ENCODE results near the gene CNOT6L. TPM values are rescaled to one million over a fixed set of nuclear protein-coding genes. Genes with fewer than 3 reads are reported as not detected.

The CNOT6L gene
- total and polyA plus RNA-seq, 2 of the 13 experiments (the other 11 are each of a cell fraction or from before 2014, with no cell fraction given): 7.9 to 13.5 TPM

DNA sequence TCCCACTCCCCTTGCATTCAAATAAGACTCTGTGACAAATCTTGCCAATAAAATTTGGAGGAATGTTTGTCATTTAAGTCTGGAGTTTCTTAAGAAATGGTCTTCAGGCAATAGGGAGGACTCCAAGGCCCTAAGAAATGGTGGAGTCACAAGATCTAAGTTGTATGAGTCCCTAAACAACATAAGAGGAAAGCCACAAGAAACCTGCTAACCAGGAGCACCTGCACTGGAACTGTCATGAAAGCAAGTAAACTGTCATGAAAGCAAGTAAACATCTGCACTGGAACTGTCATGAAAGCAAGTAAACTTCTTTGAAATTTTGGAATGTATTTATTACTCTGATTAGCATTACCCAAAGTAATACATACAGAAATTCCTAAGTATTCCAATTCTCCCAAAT, 3.5 kb downstream of the CNOT6L start:
- H3K36me3 ChIP-seq (replicated peaks in 1 of 2; ENCODE audit: control insufficient read depth in 1 of 2, insufficient read depth in 2 of 2, low read length in 2 of 2): no peaks in the 10 kb centered on the region
- TF ChIP-seq TCF7 (IDR thresholded peaks at IDR 0.05; ENCODE audit: low read depth) (0 out of 2 replicates have a peak, but pooled peaks have one; percentile 2), ZNF768 (CRISPR knock-in tag; IDR thresholded peaks at IDR 0.05) (no peak)
- H3K27ac ChIP-seq (ENCODE audit: extremely low read length, insufficient read depth, low read length): no peak overlapping the region
- peak overlapping the region; percentile 9; the same call in 1 of the 2 replicates for H3K4me2 ChIP-seq (ENCODE audit: low read depth, low read length)
- H3K27me3 ChIP-seq (ENCODE audit: control insufficient read depth in 1 of 2, insufficient read depth in 2 of 2, low read length in 2 of 2): no peaks in the 10 kb centered on the region; a peak in 1 of 5 replicates
- intact Hi-C loops (cut with micrococcal nuclease; ENCODE audit: unreplicated experiment) (loop anchor here (5.0 kb wide), 1 partner anchor 67 kb away; no protein-coding TSS in a partner anchor), in situ Hi-C loops (cut with HindIII; ENCODE audit: extremely low pct_ligation_motif_present, low pct_unique_long_range_greater_than_20kb) (loop anchor here (5.0 kb wide), 1 partner anchor 47 kb away; the partner anchor contains the start of gene MRPL1)
- ChIA-PET CTCF (ENCODE audit: low intra/inter-chr PET ratio, low total read pairs) (no interaction called here), POLR2A (no interaction called here)
- no peak for DNase-seq (ENCODE audit: low spot score)
- no peak overlapping the region for H2AFZ ChIP-seq (ENCODE audit: low read length)
- no peak overlapping the region for H3K4me3 ChIP-seq (replicated peaks in 1 of 3; ENCODE audit: insufficient read depth in 1 of 3, low read depth in 2 of 3, low read length in 3 of 3)
- H4K20me1 ChIP-seq (ENCODE audit: insufficient read depth, low read length): no peaks in the 10 kb centered on the region; the same call in 1 of the 2 replicates
- no TSS peak for BruUV-seq (replicated peaks)
- H3K9ac ChIP-seq (ENCODE audit: insufficient read depth, low read depth, low read length): no peak overlapping the region
- no peaks in the 10 kb centered on the region for H3K9me3 ChIP-seq (ENCODE audit: low read length)
- H3K4me1 ChIP-seq (ENCODE audit: insufficient read depth, low read length): peaks cover 26% of the 10 kb centered on the region
- H3K79me2 ChIP-seq (ENCODE audit: insufficient read depth, low read length): peaks cover 82% of the 10 kb centered on the region
- FAIRE-seq: no peak
- ATAC-seq: no peak

DNA sequence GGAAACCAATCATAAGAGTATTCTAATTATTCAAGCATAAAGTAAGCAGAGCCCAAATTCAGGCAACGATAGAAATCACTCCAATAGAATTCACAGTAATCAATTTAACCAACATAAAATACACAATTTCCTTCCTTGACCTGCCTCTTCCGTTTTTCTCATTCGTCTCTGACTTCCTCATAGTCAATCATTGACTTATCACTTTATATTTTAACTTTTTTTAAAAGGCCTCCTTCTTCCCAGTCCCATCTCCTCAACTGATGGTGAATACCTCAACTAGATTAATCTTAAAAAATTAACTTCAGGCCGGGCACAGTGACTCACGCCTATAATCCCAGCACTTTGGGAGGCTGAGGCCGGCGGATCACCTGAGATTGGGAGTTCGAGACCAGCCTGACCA, 13.3 kb downstream of the CNOT6L start:
- H3K27me3 ChIP-seq (ENCODE audit: control insufficient read depth in 1 of 2, insufficient read depth in 2 of 2, low read length in 2 of 2): no peaks in the 10 kb centered on the region
- no peaks in the 10 kb centered on the region for H3K36me3 ChIP-seq (replicated peaks in 1 of 2; ENCODE audit: control insufficient read depth in 1 of 2, insufficient read depth in 2 of 2, low read length in 2 of 2)
- intact Hi-C loops (cut with micrococcal nuclease; ENCODE audit: unreplicated experiment) (no loop called here), in situ Hi-C loops (cut with HindIII; ENCODE audit: extremely low pct_ligation_motif_present, low pct_unique_long_range_greater_than_20kb) (no loop called here)
- no peak for ATAC-seq
- no peak overlapping the region for H3K9ac ChIP-seq (ENCODE audit: insufficient read depth, low read depth, low read length)
- no peaks in the 10 kb centered on the region for H3K9me3 ChIP-seq (ENCODE audit: low read length)
- peaks cover 9% of the 10 kb centered on the region for H3K4me1 ChIP-seq (ENCODE audit: insufficient read depth, low read length)
- no peak overlapping the region for H2AFZ ChIP-seq (ENCODE audit: low read length)
- H3K27ac ChIP-seq (ENCODE audit: extremely low read length, insufficient read depth, low read length): no peak overlapping the region
- H3K4me2 ChIP-seq (ENCODE audit: low read depth, low read length): no peak overlapping the region
- DNase-seq (ENCODE audit: low spot score): no peak
- H3K4me3 ChIP-seq (replicated peaks in 1 of 3; ENCODE audit: insufficient read depth in 1 of 3, low read depth in 2 of 3, low read length in 3 of 3): no peak overlapping the region
- FAIRE-seq: no peak
- ChIA-PET POLR2A (no interaction called here), CTCF (ENCODE audit: low intra/inter-chr PET ratio, low total read pairs) (no interaction called here)
- WGBS (ENCODE audit: low lambda C conversion rate): 96% methylated on average over 8 of the region's 8 CpGs
- peaks cover 87% of the 10 kb centered on the region for H3K79me2 ChIP-seq (ENCODE audit: insufficient read depth, low read length)
- no TSS peak for BruUV-seq (replicated peaks)
- H4K20me1 ChIP-seq (ENCODE audit: insufficient read depth, low read length): peaks cover 13% of the 10 kb centered on the region
- TF ChIP-seq, protein P1, sequence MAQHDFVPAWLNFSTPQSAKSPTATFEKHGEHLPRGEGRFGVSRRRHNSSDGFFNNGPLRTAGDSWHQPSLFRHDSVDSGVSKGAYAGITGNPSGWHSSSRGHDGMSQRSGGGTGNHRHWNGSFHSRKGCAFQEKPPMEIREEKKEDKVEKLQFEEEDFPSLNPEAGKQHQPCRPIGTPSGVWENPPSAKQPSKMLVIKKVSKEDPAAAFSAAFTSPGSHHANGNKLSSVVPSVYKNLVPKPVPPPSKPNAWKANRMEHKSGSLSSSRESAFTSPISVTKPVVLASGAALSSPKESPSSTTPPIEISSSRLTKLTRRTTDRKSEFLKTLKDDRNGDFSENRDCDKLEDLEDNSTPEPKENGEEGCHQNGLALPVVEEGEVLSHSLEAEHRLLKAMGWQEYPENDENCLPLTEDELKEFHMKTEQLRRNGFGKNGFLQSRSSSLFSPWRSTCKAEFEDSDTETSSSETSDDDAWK (CRISPR knock-in tag; IDR thresholded peaks at IDR 0.05): no peak
- TF ChIP-seq ONECUT2 (CRISPR knock-in tag; IDR thresholded peaks at IDR 0.05) (no peak), ZNF546 (CRISPR knock-in tag; conservative IDR thresholded peaks at IDR 0.05) (no peak), FOXO1 (CRISPR knock-in tag; IDR thresholded peaks at IDR 0.05) (no peak), SIN3B (IDR thresholded peaks at IDR 0.05; ENCODE audit: low read length) (no peak), ZFP37 (CRISPR knock-in tag; IDR thresholded peaks at IDR 0.05; ENCODE audit: borderline replicate concordance) (no peak), ZNF607 (CRISPR knock-in tag; IDR thresholded peaks at IDR 0.05; ENCODE audit: borderline replicate concordance) (no peak), ZNF460 (CRISPR knock-in tag; IDR thresholded peaks at IDR 0.05; ENCODE audit: borderline replicate concordance) (no peak), RORA (CRISPR knock-in tag; IDR thresholded peaks at IDR 0.05) (no peak), ZNF615 (CRISPR knock-in tag; IDR thresholded peaks at IDR 0.05; ENCODE audit: borderline replicate concordance) (no peak), ZNF180 (CRISPR knock-in tag; IDR thresholded peaks at IDR 0.05; ENCODE audit: borderline replicate concordance, low read depth) (no peak), ISL2 (CRISPR knock-in tag; IDR thresholded peaks at IDR 0.05) (no peak), SMARCE1 (IDR thresholded peaks at IDR 0.05; ENCODE audit: borderline replicate concordance) (no peak)
- TF ChIP-seq, protein P2, sequence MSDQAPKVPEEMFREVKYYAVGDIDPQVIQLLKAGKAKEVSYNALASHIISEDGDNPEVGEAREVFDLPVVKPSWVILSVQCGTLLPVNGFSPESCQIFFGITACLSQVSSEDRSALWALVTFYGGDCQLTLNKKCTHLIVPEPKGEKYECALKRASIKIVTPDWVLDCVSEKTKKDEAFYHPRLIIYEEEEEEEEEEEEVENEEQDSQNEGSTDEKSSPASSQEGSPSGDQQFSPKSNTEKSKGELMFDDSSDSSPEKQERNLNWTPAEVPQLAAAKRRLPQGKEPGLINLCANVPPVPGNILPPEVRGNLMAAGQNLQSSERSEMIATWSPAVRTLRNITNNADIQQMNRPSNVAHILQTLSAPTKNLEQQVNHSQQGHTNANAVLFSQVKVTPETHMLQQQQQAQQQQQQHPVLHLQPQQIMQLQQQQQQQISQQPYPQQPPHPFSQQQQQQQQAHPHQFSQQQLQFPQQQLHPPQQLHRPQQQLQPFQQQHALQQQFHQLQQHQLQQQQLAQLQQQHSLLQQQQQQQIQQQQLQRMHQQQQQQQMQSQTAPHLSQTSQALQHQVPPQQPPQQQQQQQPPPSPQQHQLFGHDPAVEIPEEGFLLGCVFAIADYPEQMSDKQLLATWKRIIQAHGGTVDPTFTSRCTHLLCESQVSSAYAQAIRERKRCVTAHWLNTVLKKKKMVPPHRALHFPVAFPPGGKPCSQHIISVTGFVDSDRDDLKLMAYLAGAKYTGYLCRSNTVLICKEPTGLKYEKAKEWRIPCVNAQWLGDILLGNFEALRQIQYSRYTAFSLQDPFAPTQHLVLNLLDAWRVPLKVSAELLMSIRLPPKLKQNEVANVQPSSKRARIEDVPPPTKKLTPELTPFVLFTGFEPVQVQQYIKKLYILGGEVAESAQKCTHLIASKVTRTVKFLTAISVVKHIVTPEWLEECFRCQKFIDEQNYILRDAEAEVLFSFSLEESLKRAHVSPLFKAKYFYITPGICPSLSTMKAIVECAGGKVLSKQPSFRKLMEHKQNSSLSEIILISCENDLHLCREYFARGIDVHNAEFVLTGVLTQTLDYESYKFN (CRISPR knock-in tag; conservative IDR thresholded peaks at IDR 0.05): no peak
